Adrenal gland (tissue), 12 donors: ENCODE measurements around the gene EFR3B. TPM values are rescaled to one million over a fixed set of nuclear protein-coding genes. Genes with fewer than 3 reads are reported as not detected.
A peak's percentile ranks its signal among the peaks of the same experiment; 100 is the strongest.
"Not testable (repeated sequence)": the region's sequence is repeated elsewhere in the genome, so short reads cannot be mapped to it uniquely, and the experiment has no call there.

Experiments
- DNase-seq, 7 donors: peaks; one replicate each; pipeline ENCODE4 v3.0.0-alpha.2; 2019 to 2020
- H3K27ac ChIP-seq, 5 donors: fragments of 200-600 bp; sonication (generic) in 4 of 5; 1 replicate in 3 of 5; 2 replicates in 2 of 5; pipeline versions ENCODE4 v1.5.1 to v1.8.0; 2016 to 2020; ENCODE audit warnings: mild to moderate bottlenecking in 1 of 5
- H3K27me3 ChIP-seq: fragments of 200-600 bp; 2 replicates; pipeline ENCODE4 v1.8.0; 2021
- H3K36me3 ChIP-seq, 2 donors: fragments of 200-600 bp; replicated peaks in 1 of 2; 1 replicate in 1 of 2; 2 replicates in 1 of 2; pipeline versions ENCODE4 v1.5.1 to v1.8.0; 2018 to 2022
- H3K4me1 ChIP-seq, 2 donors: fragments of 200-600 bp; replicated peaks in 1 of 2; 1 replicate in 1 of 2; 2 replicates in 1 of 2; pipeline versions ENCODE4 v1.5.1 to v1.8.0; 2018 to 2021
- H3K4me3 ChIP-seq, 4 donors: fragments of 200-600 bp; sonication (generic) in 3 of 4; one replicate each; pipeline ENCODE4 v1.5.1; 2016 to 2018
- H3K9me3 ChIP-seq, 3 donors: fragments of 200-600 bp; sonication (generic) in 1 of 3; replicated peaks in 1 of 3; 1 replicate in 2 of 3; 2 replicates in 1 of 3; pipeline versions ENCODE4 v1.5.1 to v1.8.0; 2016 to 2021
- POLR2A ChIP-seq, 2 donors: fragments of 450-650 bp; IDR thresholded peaks; one replicate each; pipeline ENCODE4 v1.6.1; 2017; ENCODE audit warnings: antibody characterized with exemption in 2 of 2, mild to moderate bottlenecking in 2 of 2, moderate library complexity in 1 of 2
- WGBS, 4 donors: extraction: QIAGEN DNeasy Blood & Tissue Kit in 2 of 4; methylation state at CpG; one replicate each; pipeline versions ENCODE4 v1.1.5 to v1.1.7; 2013 to 2017; 5-methylcytosine and 5-hydroxymethylcytosine counted together
- intact Hi-C, 2 donors: fragments of 100-400 bp; cut with DNase I; formaldehyde crosslinking; loops; one replicate each; pipeline versions ENCODE4 v1.14.1 to v1.15.0; 2022 to 2023
- polyA plus RNA-seq, 3 donors: library from polyadenylated mRNA; stranded (reverse); fragments of 200-250 nt in 2 of 3; fragments of 350-450 nt in 1 of 3; fragmentation: Illumina TruSeq in 1 of 3; extraction: RNeasy Lipid Tissue Mini Kit (QIAGEN cat#74804) in 1 of 3; gene quantifications; one replicate each; pipeline ENCODE4 v1.2.3, GENCODE V29; 2013 to 2014
- total RNA-seq, 9 donors: library from RNA; depleted of rRNA in 4 of 9; stranded (reverse); fragments of >200 nt in 4 of 9; fragments of 120-200 nt in 1 of 9; fragmentation: NEBNext Ultra II Directional in 1 of 9; extraction: Animal tissue kit (Norgen Biotek cat#: 25700) in 1 of 9; gene quantifications; one replicate each; pipeline versions ENCODE4 v1.1.0 to v1.2.4, GENCODE V29; 2013 to 2023
- TF ChIP-seq, protein P1 (sequence below), 6 experiments: fragments of 450-650 bp in 4 of 6; fragments of 200-600 bp in 2 of 6; sonication (generic) in 1 of 6; IDR thresholded peaks; 1 replicate in 5 of 6; 2 replicates in 1 of 6; pipeline versions ENCODE4 v1.5.1 to v1.8.0; 2016 to 2021; ENCODE audit warnings: antibody characterized with exemption in 6 of 6, mild to moderate bottlenecking in 2 of 6, moderate library complexity in 1 of 6
- donor health status: healthy with polysubstance abuse.
- donor health status: Bipolar disorder and iron deficiency.
- donor health status: DM: yes; HTN: yes; CAD: no.
- donor health status: DM: no; HTN: no; CAD: no.
- donor health status: DM: no; HTN: no; CAD: no.
- donor health status: DM: yes; HTN: yes; CAD: no.

Gene EFR3B
- total and polyA plus RNA-seq, 12 donors: 0.84 to 18.5 (median 2.4) TPM

DNA sequence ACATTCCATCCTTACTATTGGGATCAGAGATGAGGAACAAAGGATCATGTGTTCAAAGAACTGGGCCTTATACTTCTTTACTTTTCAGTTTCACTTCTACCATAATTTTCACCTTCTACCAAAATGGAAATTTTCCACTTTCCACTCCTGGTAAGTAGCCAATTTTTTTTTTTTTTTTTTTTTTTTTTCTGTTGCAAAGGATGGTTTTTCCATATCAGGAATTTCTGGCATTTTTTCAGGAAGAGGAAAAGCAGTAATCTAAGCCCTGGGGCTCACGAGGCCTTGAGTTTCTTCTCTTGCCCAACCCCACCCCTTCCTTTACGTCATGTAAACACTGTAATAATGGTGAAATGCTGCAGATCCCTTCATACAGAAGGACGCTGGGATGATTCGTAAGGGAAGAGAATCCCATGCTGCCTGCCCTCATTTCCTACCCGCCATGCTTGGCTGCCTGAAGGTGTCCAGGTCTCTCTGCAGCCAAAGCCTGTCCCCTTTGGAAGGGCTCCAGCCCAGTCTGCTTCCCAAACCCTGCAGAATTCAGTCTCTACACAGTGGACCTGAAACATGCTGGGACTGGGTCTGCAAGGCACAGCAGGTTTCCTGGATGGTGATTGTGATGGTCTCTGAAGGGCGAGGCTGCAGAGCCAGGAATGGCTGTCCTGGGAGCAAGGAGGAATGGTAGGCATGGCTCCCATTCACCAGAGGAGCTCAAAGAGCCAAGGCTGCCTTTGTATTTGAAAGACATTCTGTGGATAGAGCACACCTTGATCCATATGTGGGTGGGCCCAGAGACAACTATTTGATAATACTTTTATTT is 57.0 kb downstream of the EFR3B start:
- no peaks in the 10 kb centered on the region for H3K9me3 ChIP-seq
- WGBS, 4 donors: 29 to 59% (median 35%) methylated on average over 6 of the region's 6 CpGs
- H3K4me1 ChIP-seq: peaks cover 0 to 12% of the 10 kb centered on the region in 2 donors
- DNase-seq: peak in 6 of 7 donors; percentile 21 to 79 (median 64)
- H3K4me3 ChIP-seq: no peak overlapping the region
- intact Hi-C loops: no loop called here
- H3K27ac ChIP-seq: peak overlapping the region in 4 of 5 donors; percentile 39 to 73 (median 57)
- H3K27me3 ChIP-seq: no peaks in the 10 kb centered on the region
- no peaks in the 10 kb centered on the region for H3K36me3 ChIP-seq
- no peak for TF ChIP-seq POLR2A (IDR thresholded peaks at IDR 0.05)
- TF ChIP-seq, protein P1, sequence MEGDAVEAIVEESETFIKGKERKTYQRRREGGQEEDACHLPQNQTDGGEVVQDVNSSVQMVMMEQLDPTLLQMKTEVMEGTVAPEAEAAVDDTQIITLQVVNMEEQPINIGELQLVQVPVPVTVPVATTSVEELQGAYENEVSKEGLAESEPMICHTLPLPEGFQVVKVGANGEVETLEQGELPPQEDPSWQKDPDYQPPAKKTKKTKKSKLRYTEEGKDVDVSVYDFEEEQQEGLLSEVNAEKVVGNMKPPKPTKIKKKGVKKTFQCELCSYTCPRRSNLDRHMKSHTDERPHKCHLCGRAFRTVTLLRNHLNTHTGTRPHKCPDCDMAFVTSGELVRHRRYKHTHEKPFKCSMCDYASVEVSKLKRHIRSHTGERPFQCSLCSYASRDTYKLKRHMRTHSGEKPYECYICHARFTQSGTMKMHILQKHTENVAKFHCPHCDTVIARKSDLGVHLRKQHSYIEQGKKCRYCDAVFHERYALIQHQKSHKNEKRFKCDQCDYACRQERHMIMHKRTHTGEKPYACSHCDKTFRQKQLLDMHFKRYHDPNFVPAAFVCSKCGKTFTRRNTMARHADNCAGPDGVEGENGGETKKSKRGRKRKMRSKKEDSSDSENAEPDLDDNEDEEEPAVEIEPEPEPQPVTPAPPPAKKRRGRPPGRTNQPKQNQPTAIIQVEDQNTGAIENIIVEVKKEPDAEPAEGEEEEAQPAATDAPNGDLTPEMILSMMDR (IDR thresholded peaks at IDR 0.05): no peak

GRCh38 chr2:25102352-25102751 is 60.5 kb downstream of the EFR3B start:
- H3K27me3 ChIP-seq, H3K4me3 ChIP-seq, intact Hi-C loops, H3K27ac ChIP-seq, H3K9me3 ChIP-seq, DNase-seq, H3K36me3 ChIP-seq: not testable (repeated sequence)
- peaks cover 0 to 20% of the 10 kb centered on the region in 2 donors for H3K4me1 ChIP-seq
- 87 to 93% (median 90%) methylated on average over 7 of the region's 7 CpGs for WGBS, 4 donors

DNA sequence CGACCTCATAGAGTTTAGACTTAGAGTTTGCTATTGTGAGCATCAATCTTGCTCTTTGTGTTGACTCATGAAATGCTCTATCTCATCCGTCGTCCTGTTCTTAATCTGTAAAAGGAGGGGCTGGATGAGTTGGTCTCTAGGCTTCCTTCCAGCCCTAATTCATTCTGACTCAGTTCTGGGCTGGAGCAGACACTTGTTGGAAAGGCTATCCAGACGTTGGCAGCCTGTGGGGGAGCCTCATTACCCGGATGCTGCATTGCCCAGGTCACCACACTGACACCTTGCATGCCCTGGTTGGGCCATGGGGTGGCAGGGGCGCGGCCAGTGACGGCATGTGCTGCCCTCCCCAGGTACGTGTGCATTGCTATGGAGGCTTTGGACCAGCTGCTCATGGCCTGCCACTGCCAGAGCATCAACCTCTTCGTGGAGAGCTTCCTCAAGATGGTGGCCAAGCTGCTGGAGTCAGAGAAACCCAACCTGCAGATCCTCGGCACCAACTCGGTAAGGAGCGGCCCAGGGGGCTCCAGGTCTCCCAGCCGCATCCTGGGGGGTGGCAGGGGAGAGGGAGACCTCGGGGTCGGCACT is 61.5 kb downstream of the EFR3B start:
- TF ChIP-seq, protein P1 (IDR thresholded peaks at IDR 0.05): no peak
- TF ChIP-seq POLR2A (IDR thresholded peaks at IDR 0.05): no peak
- Histone ChIP-seq H3K4me3 (no peak overlapping the region), H3K9me3 (no peaks in the 10 kb centered on the region), H3K36me3 (no peaks in the 10 kb centered on the region), H3K4me1 (peaks cover 0 to 16% of the 10 kb centered on the region in 2 donors), H3K27ac (no peak overlapping the region), H3K27me3 (no peaks in the 10 kb centered on the region)
- WGBS, 4 donors: 65 to 71% (median 68%) methylated on average over 14 to 16 of the region's 16 CpGs
- intact Hi-C loops: no loop called here
- peak; percentile 58 to 85 (median 80) for DNase-seq

- no peak for TF ChIP-seq POLR2A (IDR thresholded peaks at IDR 0.05)
- TF ChIP-seq, protein P1 (IDR thresholded peaks at IDR 0.05): no peak
- Histone ChIP-seq H3K4me3 (no peak overlapping the region), H3K36me3 (no peaks in the 10 kb centered on the region), H3K27me3 (no peaks in the 10 kb centered on the region), H3K4me1 (peaks cover 0 to 8% of the 10 kb centered on the region in 2 donors), H3K9me3 (no peaks in the 10 kb centered on the region), H3K27ac (no peak overlapping the region)
- 88 to 94% (median 92%) methylated on average over 5 of the region's 5 CpGs for WGBS, 4 donors
- no peak for DNase-seq
- intact Hi-C loops: no loop called here
Observed at GRCh38 chr2:25104736-25105135, 62.9 kb downstream of the EFR3B start.
